B cell (primary cell): Measurements from ENCODE around the gene KDM5B. TPM values are rescaled to one million over a fixed set of nuclear protein-coding genes. Genes with fewer than 3 reads are reported as not detected.

Experiments
- ATAC-seq: fragments of 200-7000 bp; cut with Tn5 transposase; one replicate; pipeline ENCODE4 v1.10.0; 2021; ENCODE audit warnings: low read depth, mild to moderate bottlenecking, moderate number of reproducible peaks, moderate library complexity
- CTCF ChIA-PET: fragments of 350-600 bp; sonication (Branson Sonifier 250); formaldehyde crosslinking; loops from one replicate; lab custom pipeline; 2021; ENCODE audit warnings: antibody characterized with exemption, inconsistent platforms; lab: Charles Lee
- POLR2A ChIA-PET: fragments of 350-600 bp; sonication (Branson Sonifier 250); formaldehyde crosslinking; loops from one replicate; lab custom pipeline; 2021; ENCODE audit warnings: antibody characterized with exemption; lab: Charles Lee
- DNase-seq: peaks from one replicate; pipeline ENCODE4 v3.0.0; 2013
- H2AFZ ChIP-seq: 2 replicates; pipeline ENCODE4 v1.6.1; 2012; ENCODE audit warnings: mild to moderate bottlenecking, low read depth, low read length; ENCODE audit not compliant: insufficient read depth, poor library complexity, severe bottlenecking
- H3K27ac ChIP-seq, 2 donors: 1 replicate in 1 of 2; 2 replicates in 1 of 2; pipeline ENCODE4 v1.5.1; 2012 to 2013; ENCODE audit warnings: low read length in 2 of 2, mild to moderate bottlenecking in 2 of 2, moderate library complexity in 1 of 2
- H3K27me3 ChIP-seq, 4 experiments: fragments of 200-600 bp in 1 of 4; sonication (generic) in 1 of 4; replicated peaks in 1 of 4; 1 replicate in 2 of 4; 2 replicates in 2 of 4; pipeline versions ENCODE4 v1.6.1 to v1.7.0; 2013 to 2016; ENCODE audit warnings: low read length in 3 of 4, mild to moderate bottlenecking in 2 of 4, mixed read lengths in 1 of 4, moderate library complexity in 1 of 4; ENCODE audit not compliant: insufficient read depth in 4 of 4, control insufficient read depth in 3 of 4; ENCODE audit errors: control extremely low read depth in 1 of 4
- H3K36me3 ChIP-seq, 2 experiments: replicated peaks in 1 of 2; 1 replicate in 1 of 2; 2 replicates in 1 of 2; pipeline versions ENCODE4 v1.6.1 to v1.7.1; 2013; ENCODE audit warnings: low read length in 1 of 2; ENCODE audit not compliant: insufficient read depth in 2 of 2, control insufficient read depth in 1 of 2; ENCODE audit errors: control extremely low read depth in 1 of 2, extremely low read depth in 1 of 2
- H3K4me1 ChIP-seq, 2 donors: fragments of 200-600 bp in 1 of 2; sonication (generic) in 1 of 2; 1 replicate in 1 of 2; 2 replicates in 1 of 2; pipeline versions ENCODE4 v1.5.1 to v1.6.1; 2013 to 2017; ENCODE audit warnings: low read length in 2 of 2; ENCODE audit not compliant: control insufficient read depth in 2 of 2, insufficient read depth in 2 of 2
- H3K4me2 ChIP-seq: replicated peaks from 2 replicates; pipeline ENCODE3; 2012; ENCODE audit warnings: mild to moderate bottlenecking, low read depth, low read length; ENCODE audit not compliant: poor library complexity, severe bottlenecking
- H3K4me3 ChIP-seq, 5 experiments: fragments of 200-600 bp in 1 of 5; sonication (generic) in 1 of 5; 1 replicate in 3 of 5; 2 replicates in 2 of 5; pipeline versions ENCODE4 v1.5.1 to v1.7.0; 2011 to 2016; ENCODE audit warnings: low read length in 4 of 5, mild to moderate bottlenecking in 4 of 5, low read depth in 2 of 5, control low read depth in 1 of 5, moderate library complexity in 1 of 5; ENCODE audit not compliant: insufficient read depth in 1 of 5; ENCODE audit errors: control extremely low read depth in 1 of 5, extremely low read depth in 1 of 5
- H3K79me2 ChIP-seq: fragments of 200-600 bp; sonication (generic); one replicate; pipeline ENCODE4 v1.6.0; 2016; ENCODE audit warnings: low read length; ENCODE audit not compliant: control insufficient read depth, insufficient read depth
- H3K9ac ChIP-seq: fragments of 200-600 bp; sonication (generic); 2 replicates; pipeline ENCODE4 v1.6.1; 2017; ENCODE audit warnings: mild to moderate bottlenecking, low read length, moderate library complexity
- H3K9me3 ChIP-seq, 3 donors: one replicate each; pipeline versions ENCODE4 v1.6.1 to v1.7.1; 2013; ENCODE audit warnings: low read length in 2 of 3; ENCODE audit not compliant: control insufficient read depth in 2 of 3, insufficient read depth in 1 of 3; ENCODE audit errors: control extremely low read depth in 1 of 3
- H4K20me1 ChIP-seq: 2 replicates; pipeline ENCODE4 v1.6.0; 2012; ENCODE audit warnings: mild to moderate bottlenecking, low read length; ENCODE audit not compliant: insufficient read depth, control insufficient read depth, poor library complexity, severe bottlenecking
- H3K27ac Mint-ChIP-seq: one replicate; pipeline ENCODE4 v1.8.0; 2021; ENCODE audit warnings: mixed read lengths
- H3K27me3 Mint-ChIP-seq: one replicate; pipeline ENCODE4 v1.8.0; 2021; ENCODE audit warnings: mixed read lengths
- H3K4me1 Mint-ChIP-seq: one replicate; pipeline ENCODE4 v1.8.0; 2021; ENCODE audit warnings: mixed read lengths
- H3K4me3 Mint-ChIP-seq: one replicate; pipeline ENCODE4 v1.8.0; 2021; ENCODE audit warnings: mixed read lengths
- H3K9me3 Mint-ChIP-seq: one replicate; pipeline ENCODE4 v1.8.0; 2022; ENCODE audit warnings: mixed read lengths; ENCODE audit not compliant: insufficient read depth
- EZH2 ChIP-seq: IDR thresholded peaks from 2 replicates; pipeline ENCODE4 v1.6.1; 2012; ENCODE audit warnings: borderline replicate concordance, low read depth, mild to moderate bottlenecking, moderate library complexity, low read length; ENCODE audit not compliant: insufficient read depth, poor library complexity, severe bottlenecking
- WGBS: methylation state at CpG from one replicate; pipeline ENCODE4 v1.1.5; 2013; ENCODE audit warnings: missing lambda C conversion rate; ENCODE audit not compliant: insufficient coverage; 5-methylcytosine and 5-hydroxymethylcytosine counted together
- intact Hi-C: fragments of 100-400 bp; cut with micrococcal nuclease; formaldehyde crosslinking; loops from one replicate; pipeline ENCODE4 v1.10.0; 2022
- polyA plus RNA-seq: library from polyadenylated mRNA; depleted of rRNA; stranded (reverse); fragments of >200 nt; gene quantifications from 2 replicates; pipeline ENCODE4 v1.2.3, GENCODE V29; 2012
- total RNA-seq, 2 donors: library from RNA; stranded (reverse); fragments of 120-200 nt in 1 of 2; gene quantifications; 1 replicate in 1 of 2; 2 replicates in 1 of 2; pipeline versions ENCODE4 v1.2.3 to v1.2.4, GENCODE V29; 2013 to 2022
- TF ChIP-seq, protein P1 (sequence below): fragments of 200-600 bp; IDR thresholded peaks from one replicate; pipeline ENCODE4 v1.8.0; 2022; ENCODE audit warnings: antibody characterized with exemption, mild to moderate bottlenecking

KDM5B gene
- total and polyA plus RNA-seq, 2 donors (not counting 1 experiment from before 2014, with no cell fraction given) = 11.2 to 62.7 TPM

GRCh38 chr1:202679406-202680177 lies 128.6 kb downstream of the KDM5B start:
- Mint-ChIP-seq H3K27me3 (peaks cover 62% of the 10 kb centered on the region), H3K9me3 (no peaks in the 10 kb centered on the region), H3K4me1 (no peaks in the 10 kb centered on the region), H3K4me3 (no peak overlapping the region), H3K27ac (no peak overlapping the region)
- Histone ChIP-seq H3K9me3 (peaks cover 0 to 5% (median 3%) of the 10 kb centered on the region in 3 donors), H4K20me1 (no peaks in the 10 kb centered on the region), H3K9ac (no peak overlapping the region), H3K4me3 (no peak overlapping the region), H3K79me2 (no peaks in the 10 kb centered on the region), H3K4me1 (no peaks in the 10 kb centered on the region), H3K4me2 (no peak overlapping the region), H3K27me3 (peaks cover 0 to 37% (median 9%) of the 10 kb centered on the region in 4 experiments), H3K27ac (no peak overlapping the region), H2AFZ (no peak overlapping the region), H3K36me3 (no peaks in the 10 kb centered on the region)
- ATAC-seq (no peak), DNase-seq (no peak)
- ChIA-PET POLR2A (no interaction called here), CTCF (no interaction called here)
- WGBS = 63% methylated on average over 4 of the region's 4 CpGs
- intact Hi-C loops = no loop called here
- TF ChIP-seq, protein P1, sequence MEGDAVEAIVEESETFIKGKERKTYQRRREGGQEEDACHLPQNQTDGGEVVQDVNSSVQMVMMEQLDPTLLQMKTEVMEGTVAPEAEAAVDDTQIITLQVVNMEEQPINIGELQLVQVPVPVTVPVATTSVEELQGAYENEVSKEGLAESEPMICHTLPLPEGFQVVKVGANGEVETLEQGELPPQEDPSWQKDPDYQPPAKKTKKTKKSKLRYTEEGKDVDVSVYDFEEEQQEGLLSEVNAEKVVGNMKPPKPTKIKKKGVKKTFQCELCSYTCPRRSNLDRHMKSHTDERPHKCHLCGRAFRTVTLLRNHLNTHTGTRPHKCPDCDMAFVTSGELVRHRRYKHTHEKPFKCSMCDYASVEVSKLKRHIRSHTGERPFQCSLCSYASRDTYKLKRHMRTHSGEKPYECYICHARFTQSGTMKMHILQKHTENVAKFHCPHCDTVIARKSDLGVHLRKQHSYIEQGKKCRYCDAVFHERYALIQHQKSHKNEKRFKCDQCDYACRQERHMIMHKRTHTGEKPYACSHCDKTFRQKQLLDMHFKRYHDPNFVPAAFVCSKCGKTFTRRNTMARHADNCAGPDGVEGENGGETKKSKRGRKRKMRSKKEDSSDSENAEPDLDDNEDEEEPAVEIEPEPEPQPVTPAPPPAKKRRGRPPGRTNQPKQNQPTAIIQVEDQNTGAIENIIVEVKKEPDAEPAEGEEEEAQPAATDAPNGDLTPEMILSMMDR = no peak
- TF ChIP-seq EZH2 = no peak

DNA sequence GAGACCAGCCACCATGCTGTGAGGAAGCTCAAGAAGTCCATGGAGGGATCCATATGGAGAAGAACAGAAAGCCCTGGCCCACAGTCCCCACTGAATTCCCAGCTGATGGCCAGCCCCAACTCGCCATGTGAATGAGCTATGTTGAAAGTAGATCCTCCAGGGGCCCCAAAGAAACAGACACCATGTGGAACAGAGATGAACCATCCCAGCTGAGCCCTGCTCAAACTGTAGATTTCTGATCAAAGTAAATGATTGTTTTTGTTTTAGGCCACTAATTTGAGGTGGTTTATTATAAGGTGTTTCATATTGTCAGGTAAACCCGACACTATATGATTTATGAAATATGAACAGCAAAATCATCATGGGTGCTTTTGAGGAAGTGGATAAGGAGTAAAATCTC lies 130.8 kb downstream of the KDM5B start:
- ATAC-seq (no peak), DNase-seq (no peak)
- TF ChIP-seq, protein P1 = no peak
- TF ChIP-seq EZH2 = no peak
- Histone ChIP-seq H4K20me1 (no peaks in the 10 kb centered on the region), H3K9me3 (peaks cover 0 to 5% (median 4%) of the 10 kb centered on the region in 3 donors), H2AFZ (no peak overlapping the region), H3K4me2 (no peak overlapping the region), H3K79me2 (no peaks in the 10 kb centered on the region), H3K27ac (no peak overlapping the region), H3K27me3 (peaks cover 0 to 35% (median 7%) of the 10 kb centered on the region in 4 experiments), H3K4me3 (no peak overlapping the region), H3K36me3 (no peaks in the 10 kb centered on the region), H3K9ac (no peak overlapping the region), H3K4me1 (no peaks in the 10 kb centered on the region)
- intact Hi-C loops = no loop called here
- Mint-ChIP-seq H3K4me3 (no peak overlapping the region), H3K27me3 (peaks cover 65% of the 10 kb centered on the region), H3K27ac (no peak overlapping the region), H3K4me1 (no peaks in the 10 kb centered on the region), H3K9me3 (peaks cover under 1% of the 10 kb centered on the region)
- ChIA-PET CTCF (interaction anchor here (0.7 kb wide), 1 partner anchor 663 kb away, joined by 4 read pairs; no protein-coding TSS in a partner anchor), POLR2A (no interaction called here)
- 57% methylated on average over 1 of the region's 2 CpGs for WGBS
